Activated B cell treated with CpG ODN at 0.5 μM for 24 hours (primary cell): ENCODE data around the gene CEMIP2. TPM values are rescaled to one million over a fixed set of nuclear protein-coding genes. Genes with fewer than 3 reads are reported as not detected.
"Not testable (repeated sequence)": the region's sequence is repeated elsewhere in the genome, so short reads cannot be mapped to it uniquely, and the experiment has no call there.

Source experiments
- ATAC-seq: fragments of 200-7000 bp; cut with Tn5 transposase; one replicate; pipeline ENCODE4 v1.10.0; 2021; ENCODE audit warnings: low read depth, mild to moderate bottlenecking, moderate library complexity
- CTCF ChIA-PET: fragments of 350-600 bp; sonication (Branson Sonifier 250); formaldehyde crosslinking; loops from one replicate; lab custom pipeline; 2021; ENCODE audit warnings: antibody characterized with exemption; lab: Charles Lee
- POLR2A ChIA-PET: fragments of 350-600 bp; sonication (Branson Sonifier 250); formaldehyde crosslinking; loops from one replicate; lab custom pipeline; 2021; ENCODE audit warnings: antibody characterized with exemption; lab: Charles Lee
- DNase-seq: peaks from one replicate; pipeline ENCODE4 v3.0.0; 2022
- H3K27ac Mint-ChIP-seq: one replicate; pipeline ENCODE4 v1.8.0; 2020; ENCODE audit warnings: mixed read lengths
- H3K27me3 Mint-ChIP-seq: one replicate; pipeline ENCODE4 v1.8.0; 2021; ENCODE audit warnings: mixed read lengths
- H3K36me3 Mint-ChIP-seq: one replicate; pipeline ENCODE4 v1.8.0; 2021; ENCODE audit warnings: low read depth, mixed read lengths
- H3K4me1 Mint-ChIP-seq: one replicate; pipeline ENCODE4 v1.8.0; 2021; ENCODE audit warnings: mixed read lengths
- H3K4me3 Mint-ChIP-seq: one replicate; pipeline ENCODE4 v1.8.0; 2020; ENCODE audit warnings: mild to moderate bottlenecking, mixed read lengths
- H3K9me3 Mint-ChIP-seq: one replicate; pipeline ENCODE4 v1.8.0; 2020; ENCODE audit warnings: mixed read lengths
- intact Hi-C: fragments of 100-400 bp; cut with micrococcal nuclease; formaldehyde crosslinking; loops from one replicate; pipeline ENCODE4 v1.15.1; 2024
- total RNA-seq: library from RNA; stranded (reverse); gene quantifications from 2 replicates; pipeline ENCODE4 v1.2.3, GENCODE V29; 2022
- TF ChIP-seq, protein P1 (sequence below): fragments of 200-600 bp; IDR thresholded peaks from one replicate; pipeline ENCODE4 v1.8.0; 2022; ENCODE audit warnings: antibody characterized with exemption, mild to moderate bottlenecking

CEMIP2 gene
- total RNA-seq, 1 donor from 2014 or later, result 25.5 TPM

DNA sequence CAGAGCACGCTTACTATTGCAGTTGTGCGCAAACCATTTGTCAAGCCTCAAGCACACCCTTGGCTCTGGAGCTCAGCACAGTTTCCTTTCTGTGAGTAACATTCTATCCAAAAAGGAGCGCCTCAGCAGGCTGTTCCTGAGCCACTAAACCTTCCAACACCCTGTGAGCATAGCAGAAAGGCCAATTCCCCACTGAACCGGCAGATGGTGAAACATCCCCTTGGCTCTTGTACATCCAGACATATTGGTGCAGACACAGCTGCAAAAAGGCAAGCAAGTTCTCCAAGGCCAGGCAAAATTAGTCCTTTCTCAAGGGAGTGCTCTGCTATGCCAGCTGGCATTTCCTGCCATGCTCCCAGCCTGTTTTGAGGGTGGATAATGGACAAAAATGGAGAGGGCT is 44.1 kb upstream of the CEMIP2 start:
- ChIA-PET CTCF (interaction anchor here (1.2 to 3.6 kb wide), 3 partner anchors 8 to 213 kb away, joined by 3 to 13 read pairs (median 8); no protein-coding TSS in a partner anchor), POLR2A (no interaction called here)
- no peaks in the 10 kb centered on the region for H3K27me3 Mint-ChIP-seq
- TF ChIP-seq, protein P1, sequence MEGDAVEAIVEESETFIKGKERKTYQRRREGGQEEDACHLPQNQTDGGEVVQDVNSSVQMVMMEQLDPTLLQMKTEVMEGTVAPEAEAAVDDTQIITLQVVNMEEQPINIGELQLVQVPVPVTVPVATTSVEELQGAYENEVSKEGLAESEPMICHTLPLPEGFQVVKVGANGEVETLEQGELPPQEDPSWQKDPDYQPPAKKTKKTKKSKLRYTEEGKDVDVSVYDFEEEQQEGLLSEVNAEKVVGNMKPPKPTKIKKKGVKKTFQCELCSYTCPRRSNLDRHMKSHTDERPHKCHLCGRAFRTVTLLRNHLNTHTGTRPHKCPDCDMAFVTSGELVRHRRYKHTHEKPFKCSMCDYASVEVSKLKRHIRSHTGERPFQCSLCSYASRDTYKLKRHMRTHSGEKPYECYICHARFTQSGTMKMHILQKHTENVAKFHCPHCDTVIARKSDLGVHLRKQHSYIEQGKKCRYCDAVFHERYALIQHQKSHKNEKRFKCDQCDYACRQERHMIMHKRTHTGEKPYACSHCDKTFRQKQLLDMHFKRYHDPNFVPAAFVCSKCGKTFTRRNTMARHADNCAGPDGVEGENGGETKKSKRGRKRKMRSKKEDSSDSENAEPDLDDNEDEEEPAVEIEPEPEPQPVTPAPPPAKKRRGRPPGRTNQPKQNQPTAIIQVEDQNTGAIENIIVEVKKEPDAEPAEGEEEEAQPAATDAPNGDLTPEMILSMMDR, result no peak
- no peaks in the 10 kb centered on the region for H3K9me3 Mint-ChIP-seq
- DNase-seq (no peak), ATAC-seq (no peak)
- intact Hi-C loops, result no loop called here
- H3K27ac Mint-ChIP-seq, result no peak overlapping the region
- H3K4me3 Mint-ChIP-seq, result no peak overlapping the region
- H3K36me3 Mint-ChIP-seq, result no peaks in the 10 kb centered on the region
- H3K4me1 Mint-ChIP-seq, result peaks cover 20% of the 10 kb centered on the region

DNA sequence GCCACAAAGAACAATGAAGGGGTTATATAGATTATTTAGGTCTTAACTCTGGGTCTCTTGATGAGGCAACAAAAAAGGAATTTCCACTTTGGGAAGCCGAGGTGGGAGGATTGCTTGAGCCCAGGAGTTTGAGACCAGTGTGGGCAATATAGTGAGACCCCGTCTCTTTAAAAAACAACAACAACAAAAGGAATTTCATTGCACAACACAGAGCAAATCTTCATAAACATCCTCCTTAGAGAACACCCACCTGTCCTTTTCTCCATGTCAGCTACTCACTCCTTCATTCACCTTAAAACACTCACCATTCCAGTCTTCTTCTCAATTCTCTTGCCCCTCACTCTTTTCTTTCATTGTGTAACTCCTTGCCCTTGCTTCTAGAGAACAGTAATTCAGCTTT is 39.8 kb upstream of the CEMIP2 start:
- TF ChIP-seq, protein P1, result no peak
- no peak for DNase-seq
- H3K9me3 Mint-ChIP-seq, result peaks cover 2% of the 10 kb centered on the region
- H3K27me3 Mint-ChIP-seq, result no peaks in the 10 kb centered on the region
- intact Hi-C loops, result no loop called here
- ATAC-seq, result no peak
- peaks cover 12% of the 10 kb centered on the region for H3K4me1 Mint-ChIP-seq
- CTCF ChIA-PET, result interaction anchor here (1.1 to 6.8 kb wide), 6 partner anchors 8 to 217 kb away, joined by 5 to 88 read pairs (median 30); partner anchors contain the start of genes ABHD17B and C9orf85
- POLR2A ChIA-PET, result interaction anchor here (0.8 to 1.8 kb wide), 3 partner anchors 39 to 103 kb away, joined by 3 to 8 read pairs (median 4); partner anchors contain the start of genes ABHD17B, C9orf85 and CEMIP2
- no peak overlapping the region for H3K27ac Mint-ChIP-seq
- H3K36me3 Mint-ChIP-seq, result no peaks in the 10 kb centered on the region
- no peak overlapping the region for H3K4me3 Mint-ChIP-seq

GRCh38 chr9:71806901-71807307 is 38.6 kb upstream of the CEMIP2 start:
- no peak for DNase-seq
- peak; percentile 96 for ATAC-seq
- no peak overlapping the region for H3K4me3 Mint-ChIP-seq
- TF ChIP-seq, protein P1, result peak; percentile 21
- intact Hi-C loops, result loop anchor here (1.0 to 2.0 kb wide), 9 partner anchors 12 to 465 kb away; partner anchors contain the start of genes ABHD17B and C9orf85
- H3K9me3 Mint-ChIP-seq, result peaks cover 6% of the 10 kb centered on the region
- H3K27me3 Mint-ChIP-seq, result no peaks in the 10 kb centered on the region
- H3K4me1 Mint-ChIP-seq, result peaks cover 16% of the 10 kb centered on the region
- ChIA-PET CTCF (interaction anchor here (0.5 to 6.8 kb wide), 20 partner anchors 9 to 472 kb away, joined by 3 to 88 read pairs (median 4); partner anchors contain the start of genes ABHD17B, C9orf85 and CEMIP2), POLR2A (interaction anchor here (1.0 to 1.8 kb wide), 3 partner anchors 9 to 38 kb away, joined by 3 to 8 read pairs (median 3); partner anchors contain the start of gene CEMIP2)
- H3K27ac Mint-ChIP-seq, result peak overlapping the region; percentile 57
- peaks cover 4% of the 10 kb centered on the region for H3K36me3 Mint-ChIP-seq

DNA sequence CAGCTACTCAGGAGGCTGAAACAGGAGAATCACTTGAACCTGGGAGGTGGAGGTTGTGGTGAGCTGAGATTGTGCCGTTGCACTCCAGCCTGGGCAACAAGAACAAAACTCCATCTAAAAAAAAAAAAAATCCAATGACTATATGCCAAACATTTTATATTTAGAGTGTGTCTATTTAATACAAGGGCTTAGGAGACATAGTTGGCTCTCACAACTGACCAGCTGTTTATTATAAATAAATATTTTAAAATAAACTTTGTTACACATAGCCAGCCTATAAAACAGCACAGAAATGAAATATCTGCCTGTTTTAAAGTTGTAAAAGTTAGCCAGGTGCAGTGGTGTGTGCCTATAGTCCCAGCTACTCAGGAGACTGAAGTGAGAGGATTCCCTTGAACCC is 36.8 kb upstream of the CEMIP2 start:
- CTCF ChIA-PET, result interaction anchor here (1.5 to 6.8 kb wide), 3 partner anchors 14 to 220 kb away, joined by 6 to 88 read pairs (median 44); no protein-coding TSS in a partner anchor
- H3K4me3 Mint-ChIP-seq, POLR2A ChIA-PET, ATAC-seq, H3K27me3 Mint-ChIP-seq, H3K9me3 Mint-ChIP-seq, H3K27ac Mint-ChIP-seq, DNase-seq, intact Hi-C loops, H3K36me3 Mint-ChIP-seq: not testable (repeated sequence)
- peaks cover 21% of the 10 kb centered on the region for H3K4me1 Mint-ChIP-seq

DNA sequence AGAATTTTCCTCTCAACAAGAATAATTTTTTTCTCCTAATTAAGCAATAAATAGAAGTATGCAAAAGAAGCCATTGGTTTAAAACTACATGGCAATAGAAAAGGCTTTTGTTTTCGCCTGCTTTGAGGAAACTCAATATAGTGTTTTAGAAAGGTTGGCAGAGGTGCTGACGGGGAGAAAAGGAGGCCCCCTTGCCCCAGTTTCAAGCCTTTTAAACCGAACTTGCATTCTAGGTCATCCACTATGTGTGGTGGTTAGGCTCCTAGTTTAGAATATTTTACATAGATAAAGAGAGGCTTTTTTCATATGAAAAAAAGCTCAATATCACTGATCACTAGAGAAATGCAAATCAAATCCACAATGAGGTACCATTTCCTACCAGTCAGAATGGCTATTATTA is 33.5 kb upstream of the CEMIP2 start:
- H3K4me3 Mint-ChIP-seq, result no peak overlapping the region
- ChIA-PET CTCF (interaction anchor here (1.0 to 2.2 kb wide), 2 partner anchors 17 to 223 kb away, joined by 4 to 12 read pairs; no protein-coding TSS in a partner anchor), POLR2A (interaction anchor here (1.0 kb wide), 1 partner anchor 35 kb away, joined by 7 read pairs; no protein-coding TSS in a partner anchor)
- ATAC-seq (no peak), DNase-seq (no peak)
- no peak overlapping the region for H3K27ac Mint-ChIP-seq
- peaks cover 6% of the 10 kb centered on the region for H3K9me3 Mint-ChIP-seq
- H3K36me3 Mint-ChIP-seq, result peaks cover 4% of the 10 kb centered on the region
- TF ChIP-seq, protein P1, result no peak
- H3K4me1 Mint-ChIP-seq, result peaks cover 36% of the 10 kb centered on the region
- no peaks in the 10 kb centered on the region for H3K27me3 Mint-ChIP-seq
- intact Hi-C loops, result no loop called here
